Duodenal mucosa (tissue), 2 donors: Measurements from ENCODE around the gene CENPW.

ENCODE experiments used
- H3K27ac ChIP-seq: one replicate; pipeline ENCODE4 v1.7.0; 2013; ENCODE audit warnings: low read depth, low read length
- H3K27me3 ChIP-seq, 2 donors: one replicate each; pipeline ENCODE4 v1.7.0; 2013; ENCODE audit warnings: low read length in 2 of 2, control low read depth in 1 of 2; ENCODE audit not compliant: insufficient read depth in 2 of 2, control insufficient read depth in 1 of 2
- H3K36me3 ChIP-seq, 2 donors: one replicate each; pipeline ENCODE4 v1.7.0; 2013; ENCODE audit warnings: low read length in 2 of 2, control low read depth in 1 of 2; ENCODE audit not compliant: insufficient read depth in 2 of 2, control insufficient read depth in 1 of 2
- H3K4me1 ChIP-seq, 2 donors: one replicate each; pipeline ENCODE4 v1.7.0; 2013; ENCODE audit warnings: low read length in 2 of 2, control low read depth in 1 of 2; ENCODE audit not compliant: insufficient read depth in 2 of 2, control insufficient read depth in 1 of 2
- H3K4me3 ChIP-seq, 2 donors: one replicate each; pipeline ENCODE4 v1.7.0; 2013; ENCODE audit warnings: low read length in 2 of 2, low read depth in 1 of 2
- H3K9ac ChIP-seq, 2 donors: one replicate each; pipeline ENCODE4 v1.7.0; 2013; ENCODE audit warnings: low read length in 2 of 2, low read depth in 1 of 2
- H3K9me3 ChIP-seq, 2 donors: one replicate each; pipeline ENCODE4 v1.7.0; 2013; ENCODE audit warnings: low read length in 2 of 2, control low read depth in 1 of 2; ENCODE audit not compliant: control insufficient read depth in 1 of 2

CENPW gene

DNA sequence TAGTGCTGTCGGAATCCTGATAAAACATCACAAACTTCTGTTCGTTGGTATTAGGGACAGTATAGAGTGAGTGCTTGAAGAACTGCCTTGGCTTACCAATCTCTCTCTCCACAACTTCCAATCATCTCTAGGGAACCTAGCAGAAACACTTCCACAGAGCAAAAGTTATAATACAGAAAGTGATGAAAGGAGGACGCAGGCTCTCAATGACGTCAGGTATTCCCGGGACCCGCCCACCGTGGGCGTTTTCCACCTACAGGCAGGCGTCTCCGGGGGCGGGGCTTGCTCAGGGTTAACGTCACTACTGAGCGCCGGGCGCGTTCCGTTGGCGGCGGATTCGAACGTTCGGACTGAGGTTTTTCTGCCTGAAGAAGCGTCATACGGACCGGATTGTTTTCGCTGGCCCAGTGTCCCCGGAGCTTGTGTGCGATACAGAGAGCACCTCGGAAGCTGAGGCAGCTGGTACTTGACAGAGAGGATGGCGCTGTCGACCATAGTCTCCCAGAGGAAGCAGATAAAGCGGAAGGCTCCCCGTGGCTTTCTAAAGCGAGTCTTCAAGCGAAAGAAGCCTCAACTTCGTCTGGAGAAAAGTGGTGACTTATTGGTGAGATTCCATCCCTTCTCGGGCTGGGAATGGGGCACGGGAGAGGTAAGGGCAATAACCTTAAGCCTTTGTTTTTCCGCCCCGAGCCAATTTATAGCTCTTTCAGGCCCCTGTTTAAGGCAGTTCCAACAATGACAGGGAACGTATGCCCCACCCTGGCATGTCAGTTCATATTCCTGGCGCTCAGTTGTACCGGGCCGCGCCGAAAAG, at the start of gene CENPW:
CENPW (plus strand) TSS at position 320 of the 814 bp plus-strand sequence; CDS start at position 479, 159 bp downstream.
- peak within 1 kb of the TSS; percentile 55 to 75 for H3K9ac ChIP-seq
- H3K27me3 ChIP-seq: no peaks in the 10 kb centered on the region
- H3K27ac ChIP-seq: no peak within 1 kb of the TSS
- H3K4me1 ChIP-seq: peaks cover 14 to 16% of the 10 kb centered on the region in 2 donors
- H3K4me3 ChIP-seq: peak within 1 kb of the TSS; percentile 91 to 96
- H3K9me3 ChIP-seq: no peaks in the 10 kb centered on the region
- H3K36me3 ChIP-seq: no peaks in the 10 kb centered on the region

DNA sequence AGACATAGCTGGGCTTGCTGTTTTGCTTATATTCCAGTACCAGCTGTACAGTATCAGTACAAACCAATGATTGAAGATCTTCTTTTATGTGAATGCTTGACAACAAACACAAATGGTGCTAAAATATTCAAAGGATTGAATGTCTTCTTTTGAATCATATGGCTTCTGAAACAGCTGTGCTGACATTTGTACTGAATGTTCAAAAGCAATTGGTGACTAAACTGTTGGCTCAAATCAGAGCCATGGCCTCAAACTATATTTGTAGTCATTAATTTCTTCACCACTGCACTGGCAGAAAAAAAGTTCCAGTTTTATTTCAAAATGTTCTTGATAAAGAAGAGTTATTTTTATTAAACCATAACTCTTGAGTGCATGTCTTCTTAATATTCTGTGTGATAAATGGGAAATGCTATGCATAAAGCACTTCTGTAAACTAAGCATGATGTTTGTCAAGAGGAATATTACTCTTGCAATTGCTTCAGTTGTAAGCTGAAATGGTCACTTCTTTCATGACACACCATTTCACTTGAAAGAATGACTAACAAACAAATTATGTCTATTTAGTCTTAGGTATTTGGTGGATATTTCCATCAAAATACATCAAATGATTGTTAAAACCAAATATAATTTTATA, 45.9 kb upstream of the CENPW start:
- Histone ChIP-seq H3K36me3 (no peaks in the 10 kb centered on the region), H3K9ac (no peak overlapping the region), H3K27ac (no peak overlapping the region), H3K4me1 (no peaks in the 10 kb centered on the region), H3K9me3 (no peaks in the 10 kb centered on the region), H3K27me3 (no peaks in the 10 kb centered on the region), H3K4me3 (no peak overlapping the region)

DNA sequence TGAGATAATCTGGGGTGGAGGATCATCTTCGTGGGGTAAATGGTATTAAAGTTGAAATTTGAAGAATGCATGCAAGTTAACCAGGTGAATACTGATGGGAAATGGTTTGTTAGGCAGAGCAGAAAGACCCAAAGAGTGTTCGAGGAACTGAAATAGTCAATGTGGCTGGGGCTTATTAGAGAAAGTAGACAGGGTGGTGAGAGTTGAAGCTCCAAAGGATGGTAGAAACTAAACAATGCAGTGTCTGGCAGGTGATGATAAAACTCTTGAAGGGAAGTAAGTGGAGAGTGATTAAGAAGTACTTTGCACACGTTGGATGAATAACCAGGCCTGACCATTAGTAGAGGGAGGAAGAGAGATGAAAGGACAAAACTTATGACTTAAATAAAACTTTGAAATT, 39.8 kb upstream of the CENPW start:
- H3K9ac ChIP-seq: no peak overlapping the region
- H3K36me3 ChIP-seq: no peaks in the 10 kb centered on the region
- no peak overlapping the region for H3K27ac ChIP-seq
- H3K4me1 ChIP-seq: no peaks in the 10 kb centered on the region
- no peak overlapping the region for H3K4me3 ChIP-seq
- no peaks in the 10 kb centered on the region for H3K27me3 ChIP-seq
- no peaks in the 10 kb centered on the region for H3K9me3 ChIP-seq

DNA sequence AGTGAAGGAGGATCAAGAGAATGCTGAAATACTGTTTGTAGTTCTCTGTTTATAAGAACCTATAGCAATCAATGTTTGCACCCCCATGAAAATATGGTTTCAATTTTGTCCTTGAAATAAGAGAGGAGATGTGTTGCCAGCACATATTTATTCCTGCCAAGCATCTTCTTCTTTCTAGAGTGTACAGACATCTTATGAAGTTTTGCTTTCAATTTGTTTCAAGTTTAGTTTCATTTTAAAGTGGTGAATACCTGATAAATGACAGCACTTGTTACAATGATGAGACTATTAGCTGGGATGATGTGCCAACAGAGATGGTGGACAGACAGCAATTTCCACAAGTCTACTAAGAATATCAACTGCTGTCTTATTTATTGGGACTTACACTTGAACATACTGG, 39.2 kb upstream of the CENPW start:
- H3K36me3 ChIP-seq: no peaks in the 10 kb centered on the region
- no peak overlapping the region for H3K27ac ChIP-seq
- no peaks in the 10 kb centered on the region for H3K4me1 ChIP-seq
- H3K27me3 ChIP-seq: no peaks in the 10 kb centered on the region
- no peak overlapping the region for H3K9ac ChIP-seq
- no peak overlapping the region for H3K4me3 ChIP-seq
- H3K9me3 ChIP-seq: no peaks in the 10 kb centered on the region

DNA sequence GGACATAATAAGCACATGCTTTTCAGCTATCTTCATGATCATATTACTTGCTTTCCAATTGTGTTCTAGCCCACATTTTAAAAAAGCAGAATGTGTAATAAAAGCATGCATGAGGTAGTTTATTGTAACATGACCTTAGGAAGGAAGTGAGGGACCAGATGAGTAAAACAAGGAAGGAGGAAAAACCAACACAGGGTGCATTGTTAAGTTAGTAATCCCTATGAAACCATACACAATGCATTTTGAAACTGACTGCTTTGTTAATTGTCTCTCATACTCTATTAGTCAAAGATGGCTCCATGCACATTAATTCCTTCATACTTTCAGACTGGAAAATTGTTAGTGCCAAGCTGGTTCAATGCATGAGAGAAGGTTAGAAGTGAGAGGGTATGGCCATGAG, 37.7 kb upstream of the CENPW start:
- Histone ChIP-seq H3K27ac (no peak overlapping the region), H3K4me3 (no peak overlapping the region), H3K4me1 (no peaks in the 10 kb centered on the region), H3K27me3 (no peaks in the 10 kb centered on the region), H3K36me3 (no peaks in the 10 kb centered on the region), H3K9ac (no peak overlapping the region), H3K9me3 (no peaks in the 10 kb centered on the region)

DNA sequence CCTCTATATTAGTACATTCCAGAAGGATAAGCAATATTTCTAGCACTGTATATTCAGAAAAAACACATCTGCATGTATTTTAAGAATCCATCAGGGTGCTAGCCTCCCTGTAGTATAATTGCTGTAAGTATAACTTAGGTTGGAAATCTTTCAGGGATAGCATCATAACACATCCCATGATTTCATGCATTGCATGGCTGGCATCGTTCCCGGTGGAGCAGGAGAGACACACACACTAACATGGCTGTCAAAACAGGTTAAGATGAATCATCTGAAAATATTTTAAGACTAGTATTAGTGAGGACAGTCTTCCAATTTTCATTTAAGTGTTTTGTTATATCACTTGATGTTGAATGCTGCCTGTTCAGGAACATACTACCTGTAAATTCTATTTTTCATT, 32.1 kb upstream of the CENPW start:
- H3K36me3 ChIP-seq: no peaks in the 10 kb centered on the region
- no peak overlapping the region for H3K9ac ChIP-seq
- no peak overlapping the region for H3K4me3 ChIP-seq
- H3K27ac ChIP-seq: no peak overlapping the region
- no peaks in the 10 kb centered on the region for H3K4me1 ChIP-seq
- no peaks in the 10 kb centered on the region for H3K9me3 ChIP-seq
- H3K27me3 ChIP-seq: no peaks in the 10 kb centered on the region

DNA sequence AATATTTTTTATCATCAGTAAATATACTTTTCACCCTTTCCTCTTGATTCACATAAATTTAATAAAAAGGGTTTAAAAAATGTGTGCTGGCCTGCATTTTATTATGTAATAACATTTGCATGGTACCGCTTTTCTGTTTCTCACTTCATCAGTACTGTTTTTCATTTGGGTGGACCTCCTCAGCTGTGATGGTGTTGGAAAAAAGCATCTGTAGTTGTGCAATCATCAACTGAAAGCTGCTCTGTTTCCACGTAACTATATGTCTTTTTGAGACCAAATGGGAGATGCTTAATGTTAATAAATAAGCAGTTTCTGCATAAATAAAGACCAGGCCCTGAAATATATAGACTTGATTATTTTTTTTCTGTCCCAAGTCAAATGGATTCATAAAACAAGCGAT, 31.6 kb upstream of the CENPW start:
- Histone ChIP-seq H3K27me3 (no peaks in the 10 kb centered on the region), H3K9me3 (no peaks in the 10 kb centered on the region), H3K9ac (no peak overlapping the region), H3K36me3 (no peaks in the 10 kb centered on the region), H3K27ac (no peak overlapping the region), H3K4me1 (no peaks in the 10 kb centered on the region), H3K4me3 (no peak overlapping the region)

DNA sequence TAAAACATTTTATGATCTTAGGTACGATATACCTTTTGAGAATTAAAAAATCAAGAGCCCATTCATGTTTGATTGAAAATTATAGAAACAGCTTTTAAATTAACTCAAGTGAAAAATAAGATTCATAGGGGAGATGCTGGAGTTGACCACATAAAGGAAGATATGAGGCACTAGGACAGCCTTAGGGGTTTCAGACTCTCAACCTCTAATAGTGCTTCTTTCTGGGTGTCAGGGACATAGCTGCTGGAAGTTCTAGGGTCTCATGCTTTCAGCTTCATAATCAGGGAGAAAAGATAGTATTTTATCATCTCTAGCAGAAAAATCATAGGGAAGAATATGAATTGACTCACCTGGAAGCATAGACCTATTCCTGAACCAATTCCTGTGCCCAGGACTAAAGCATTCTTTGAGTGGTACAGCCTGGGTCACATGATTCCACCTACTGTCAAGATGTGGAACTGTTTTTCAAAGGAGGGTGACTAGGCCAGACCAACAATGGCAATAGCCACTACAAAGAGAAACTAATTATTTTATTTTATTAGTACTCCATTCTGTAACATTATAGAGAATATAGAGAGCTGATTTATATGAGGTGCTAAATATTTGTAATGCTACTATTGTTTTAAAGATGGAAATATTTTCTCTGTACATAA, 27.8 kb upstream of the CENPW start:
- Histone ChIP-seq H3K27me3 (no peaks in the 10 kb centered on the region), H3K4me1 (no peaks in the 10 kb centered on the region), H3K9ac (no peak overlapping the region), H3K4me3 (no peak overlapping the region), H3K27ac (no peak overlapping the region), H3K9me3 (no peaks in the 10 kb centered on the region), H3K36me3 (no peaks in the 10 kb centered on the region)

DNA sequence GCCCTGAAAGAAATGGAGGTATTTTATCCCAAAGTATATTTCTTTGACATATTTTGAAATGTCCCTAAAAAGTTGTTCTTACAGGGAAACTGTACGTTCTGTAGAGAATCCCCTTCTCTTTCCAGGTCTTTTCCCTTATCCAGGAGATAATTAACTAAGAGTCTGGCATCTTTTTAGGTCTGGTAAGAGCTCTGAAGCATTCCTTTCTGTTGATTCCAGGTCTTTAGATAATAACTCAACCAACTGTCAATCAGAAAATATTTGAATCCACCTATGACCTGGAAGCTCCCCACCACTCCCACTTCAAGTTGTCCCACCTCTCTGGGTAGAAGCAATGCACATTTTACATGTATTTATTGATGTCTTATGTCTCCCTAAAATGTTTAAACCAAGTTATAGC, 26.0 kb upstream of the CENPW start:
- no peaks in the 10 kb centered on the region for H3K36me3 ChIP-seq
- H3K27ac ChIP-seq: no peak overlapping the region
- H3K9ac ChIP-seq: no peak overlapping the region
- H3K27me3 ChIP-seq: no peaks in the 10 kb centered on the region
- H3K4me3 ChIP-seq: no peak overlapping the region
- H3K9me3 ChIP-seq: no peaks in the 10 kb centered on the region
- no peaks in the 10 kb centered on the region for H3K4me1 ChIP-seq

DNA sequence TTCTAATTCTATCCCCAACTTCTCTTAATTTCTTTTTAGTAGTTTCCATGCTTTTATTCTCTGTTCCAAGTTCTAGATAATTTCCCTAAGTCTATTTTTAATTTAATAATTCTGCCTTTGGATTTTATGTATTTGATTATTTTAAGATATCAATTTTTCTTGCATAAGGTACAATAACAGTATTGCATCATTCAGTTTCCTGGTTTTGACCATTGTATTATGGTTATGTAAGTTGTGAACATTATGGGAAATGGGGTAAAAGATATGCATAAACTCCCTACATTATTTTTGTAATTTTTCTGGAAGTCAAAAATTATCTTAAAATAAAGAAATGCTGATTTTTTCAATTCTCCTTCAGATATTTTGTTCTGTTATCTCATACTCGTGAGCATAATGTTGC, 21.1 kb upstream of the CENPW start:
- no peak overlapping the region for H3K27ac ChIP-seq

More for the DNA sequence above, 21.1 kb upstream of the CENPW start:
- H3K9ac ChIP-seq: no peak overlapping the region
- H3K27me3 ChIP-seq: no peaks in the 10 kb centered on the region
- H3K36me3 ChIP-seq: no peaks in the 10 kb centered on the region
- H3K4me1 ChIP-seq: no peaks in the 10 kb centered on the region
- H3K9me3 ChIP-seq: no peaks in the 10 kb centered on the region
- H3K4me3 ChIP-seq: no peak overlapping the region
